Body of pancreas (tissue), 4 donors: Measurements from ENCODE around the gene LAG3.

Source experiments
- CTCF ChIP-seq, 7 experiments: fragments of 450-650 bp in 4 of 7; fragments of 200-600 bp in 3 of 7; sonication (generic) in 3 of 7; IDR thresholded peaks; one replicate each; pipeline ENCODE4 v1.5.1; 2016 to 2019; ENCODE audit warnings: antibody characterized with exemption in 7 of 7
- POLR2A ChIP-seq, 3 donors: fragments of 450-650 bp; IDR thresholded peaks; one replicate each; pipeline ENCODE4 v1.6.1; 2016; ENCODE audit warnings: antibody characterized with exemption in 3 of 3, mild to moderate bottlenecking in 2 of 3

- TF ChIP-seq CTCF (IDR thresholded peaks at IDR 0.05) (no peak), POLR2A (IDR thresholded peaks at IDR 0.05) (no peak)
Measured at GRCh38 chr12:6745741-6746525, 26.4 kb upstream of the LAG3 start.
